Thyroid gland (tissue), 4 donors: ENCODE results near the gene PJVK.

Experiments used
- POLR2A ChIP-seq, 2 donors: fragments of 450-650 bp; IDR thresholded peaks; one replicate each; pipeline ENCODE4 v1.6.1; 2017; ENCODE audit warnings: antibody characterized with exemption in 2 of 2, mild to moderate bottlenecking in 2 of 2, moderate library complexity in 1 of 2
- TF ChIP-seq, protein P1 (sequence below), 6 experiments: fragments of 200-600 bp in 3 of 6; fragments of 450-650 bp in 3 of 6; sonication (generic) in 3 of 6; IDR thresholded peaks; one replicate each; pipeline ENCODE4 v1.5.1; 2016 to 2019; ENCODE audit warnings: antibody characterized with exemption in 6 of 6, mild to moderate bottlenecking in 2 of 6, inconsistent platforms in 1 of 6, moderate library complexity in 1 of 6

DNA sequence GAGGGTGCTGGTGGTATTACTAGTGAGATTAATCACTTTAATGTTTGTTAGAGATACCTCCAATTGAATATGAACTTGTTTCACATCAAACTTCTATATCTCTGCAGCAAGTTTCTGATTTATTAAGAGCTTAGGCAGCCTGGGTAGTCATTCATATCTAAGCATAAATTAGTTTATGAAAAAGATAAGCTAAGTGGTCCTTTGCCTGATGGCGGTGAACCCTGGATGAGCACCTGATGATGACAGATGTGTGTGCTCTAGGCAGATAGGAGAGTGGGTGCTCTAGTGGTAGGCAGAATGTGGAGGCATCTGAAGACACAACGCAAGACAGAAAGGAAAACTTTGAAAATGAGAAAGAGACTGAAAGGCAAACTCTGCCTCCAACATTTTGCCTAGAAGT is 22.2 kb downstream of the PJVK start:
- TF ChIP-seq, protein P1, sequence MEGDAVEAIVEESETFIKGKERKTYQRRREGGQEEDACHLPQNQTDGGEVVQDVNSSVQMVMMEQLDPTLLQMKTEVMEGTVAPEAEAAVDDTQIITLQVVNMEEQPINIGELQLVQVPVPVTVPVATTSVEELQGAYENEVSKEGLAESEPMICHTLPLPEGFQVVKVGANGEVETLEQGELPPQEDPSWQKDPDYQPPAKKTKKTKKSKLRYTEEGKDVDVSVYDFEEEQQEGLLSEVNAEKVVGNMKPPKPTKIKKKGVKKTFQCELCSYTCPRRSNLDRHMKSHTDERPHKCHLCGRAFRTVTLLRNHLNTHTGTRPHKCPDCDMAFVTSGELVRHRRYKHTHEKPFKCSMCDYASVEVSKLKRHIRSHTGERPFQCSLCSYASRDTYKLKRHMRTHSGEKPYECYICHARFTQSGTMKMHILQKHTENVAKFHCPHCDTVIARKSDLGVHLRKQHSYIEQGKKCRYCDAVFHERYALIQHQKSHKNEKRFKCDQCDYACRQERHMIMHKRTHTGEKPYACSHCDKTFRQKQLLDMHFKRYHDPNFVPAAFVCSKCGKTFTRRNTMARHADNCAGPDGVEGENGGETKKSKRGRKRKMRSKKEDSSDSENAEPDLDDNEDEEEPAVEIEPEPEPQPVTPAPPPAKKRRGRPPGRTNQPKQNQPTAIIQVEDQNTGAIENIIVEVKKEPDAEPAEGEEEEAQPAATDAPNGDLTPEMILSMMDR (IDR thresholded peaks at IDR 0.05): no peak
- TF ChIP-seq POLR2A (IDR thresholded peaks at IDR 0.05): no peak
